Progenitor cell of endocrine pancreas (in vitro differentiated cells): ENCODE measurements around the gene BLM. TPM values are rescaled to one million over a fixed set of nuclear protein-coding genes. Genes with fewer than 3 reads are reported as not detected.

ENCODE experiments used
- DNase-seq: peaks from one replicate; pipeline ENCODE4 v3.0.0; 2021; ENCODE audit warnings: low spot score; ENCODE audit not compliant: unreplicated experiment
- H3K27ac Mint-ChIP-seq: 2 replicates; pipeline ENCODE4 v1.8.0; 2021; ENCODE audit warnings: mild to moderate bottlenecking, moderate library complexity, mixed read lengths
- H3K27me3 Mint-ChIP-seq: 2 replicates; pipeline ENCODE4 v1.8.0; 2021; ENCODE audit warnings: mixed read lengths
- H3K36me3 Mint-ChIP-seq: 2 replicates; pipeline ENCODE4 v1.8.0; 2022; ENCODE audit warnings: mixed read lengths; ENCODE audit not compliant: insufficient read depth
- H3K4me1 Mint-ChIP-seq: 2 replicates; pipeline ENCODE4 v1.8.0; 2021; ENCODE audit warnings: low read depth, mixed read lengths
- H3K4me3 Mint-ChIP-seq: 2 replicates; pipeline ENCODE4 v1.8.0; 2021; ENCODE audit warnings: low read depth, mild to moderate bottlenecking, moderate library complexity, mixed read lengths
- H3K9me3 Mint-ChIP-seq: 2 replicates; pipeline ENCODE4 v1.8.0; 2021; ENCODE audit warnings: low read depth, mixed read lengths
- CTCF ChIP-seq: fragments of 200-600 bp; sonication (generic); IDR thresholded peaks from one replicate; pipeline ENCODE4 v1.5.0; 2021; ENCODE audit warnings: antibody characterized with exemption, mild to moderate bottlenecking; ENCODE audit not compliant: unreplicated experiment
- total RNA-seq: library from RNA; stranded (reverse); gene quantifications from 2 replicates; pipeline ENCODE4 v1.2.1, GENCODE V29; 2021

The BLM gene
- total RNA-seq, 1 donor from 2014 or later: 19.6 TPM

- Mint-ChIP-seq H3K4me1 (no peaks in the 10 kb centered on the region), H3K9me3 (peaks cover 4% of the 10 kb centered on the region), H3K4me3 (no peak overlapping the region), H3K27me3 (peaks cover 9% of the 10 kb centered on the region), H3K27ac (no peak overlapping the region), H3K36me3 (peaks cover 6% of the 10 kb centered on the region)
- TF ChIP-seq CTCF: no peak
- DNase-seq: no peak
Measured at GRCh38 chr15:90675464-90675863, 41.7 kb upstream of the BLM start.

- no peak for TF ChIP-seq CTCF
- H3K9me3 Mint-ChIP-seq: peaks cover 4% of the 10 kb centered on the region
- DNase-seq: no peak
- H3K27ac Mint-ChIP-seq: no peak overlapping the region
- peaks cover 5% of the 10 kb centered on the region for H3K27me3 Mint-ChIP-seq
- H3K4me1 Mint-ChIP-seq: no peaks in the 10 kb centered on the region
- peaks cover 6% of the 10 kb centered on the region for H3K36me3 Mint-ChIP-seq
- H3K4me3 Mint-ChIP-seq: no peak overlapping the region
Measured at GRCh38 chr15:90677807-90678790, 39.0 kb upstream of the BLM start.

DNA sequence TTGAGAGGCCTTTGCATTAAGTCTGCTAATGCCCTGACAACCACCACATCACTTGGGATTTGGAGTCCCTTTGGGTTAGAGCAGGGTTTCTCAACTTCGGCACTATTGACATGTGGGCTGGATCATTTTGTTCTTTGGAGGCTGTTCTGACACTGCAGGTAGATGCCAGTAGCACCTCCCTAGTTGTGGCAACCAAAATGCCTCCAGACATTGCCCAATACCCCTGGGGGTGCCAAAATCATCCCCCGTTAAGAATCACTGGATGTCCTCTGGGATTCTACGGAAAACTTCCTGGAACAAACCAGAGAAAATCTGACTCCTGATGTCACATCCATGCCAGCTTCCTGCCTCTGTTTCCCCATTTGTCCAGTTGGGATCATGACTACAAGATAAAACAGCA, 37.2 kb upstream of the BLM start:
- no peak for TF ChIP-seq CTCF
- Mint-ChIP-seq H3K4me1 (no peaks in the 10 kb centered on the region), H3K27ac (no peak overlapping the region), H3K36me3 (peaks cover 3% of the 10 kb centered on the region), H3K4me3 (no peak overlapping the region), H3K27me3 (peaks cover 3% of the 10 kb centered on the region), H3K9me3 (peaks cover 4% of the 10 kb centered on the region)
- DNase-seq: no peak

DNA sequence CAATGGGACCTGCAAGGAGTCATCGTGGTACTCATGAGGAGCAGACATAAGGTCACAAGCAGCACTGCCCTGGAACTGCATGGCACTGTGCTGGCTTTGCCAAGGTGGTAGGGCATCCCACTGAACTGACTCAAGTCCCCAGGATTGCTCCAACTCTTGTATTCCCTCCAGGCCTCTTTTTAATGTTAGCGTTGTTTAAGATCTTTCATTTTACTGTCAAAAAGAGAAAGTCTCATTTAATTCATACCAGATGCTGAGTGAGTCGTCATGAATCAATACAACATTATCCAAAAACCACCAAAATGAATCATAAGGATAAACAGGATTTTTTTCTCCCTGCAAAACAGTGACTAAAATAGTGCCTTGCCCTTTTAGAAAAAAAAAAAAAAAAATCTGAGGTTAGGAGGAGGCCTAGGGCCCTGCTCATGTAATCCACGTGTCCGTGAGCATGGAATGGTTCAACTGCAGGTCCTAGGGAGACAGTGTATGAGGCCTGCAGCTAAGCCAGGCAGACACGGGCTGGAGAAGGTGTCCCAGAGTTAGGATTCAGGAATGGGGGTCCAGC, 36.7 kb upstream of the BLM start:
- Mint-ChIP-seq H3K4me1 (no peaks in the 10 kb centered on the region), H3K36me3 (peaks cover 3% of the 10 kb centered on the region), H3K9me3 (peaks cover 4% of the 10 kb centered on the region), H3K4me3 (no peak overlapping the region), H3K27me3 (peaks cover 3% of the 10 kb centered on the region), H3K27ac (no peak overlapping the region)
- DNase-seq: no peak
- no peak for TF ChIP-seq CTCF

- H3K27me3 Mint-ChIP-seq: peaks cover 3% of the 10 kb centered on the region
- DNase-seq: no peak
- no peak for TF ChIP-seq CTCF
- peaks cover 3% of the 10 kb centered on the region for H3K36me3 Mint-ChIP-seq
- no peak overlapping the region for H3K4me3 Mint-ChIP-seq
- no peak overlapping the region for H3K27ac Mint-ChIP-seq
- peaks cover 4% of the 10 kb centered on the region for H3K9me3 Mint-ChIP-seq
- no peaks in the 10 kb centered on the region for H3K4me1 Mint-ChIP-seq
Measured at GRCh38 chr15:90681056-90681455, 36.1 kb upstream of the BLM start.
